ENCODE data around the gene AGPAT2.

GRCh38 chr9:136717399-136717798, 30.1 kb upstream of the AGPAT2 start:
- TF ChIP-seq PATZ1 (CRISPR knock-in tag; IDR thresholded peaks at IDR 0.05; ENCODE audit: borderline replicate concordance) (no peak), ZNF70 (CRISPR knock-in tag; IDR thresholded peaks at IDR 0.05) (no peak), ZNF8 (CRISPR knock-in tag; IDR thresholded peaks at IDR 0.05) (no peak), ZNF565 (CRISPR knock-in tag; conservative IDR thresholded peaks at IDR 0.05; ENCODE audit: low read depth) (no peak), CREB5 (CRISPR knock-in tag; IDR thresholded peaks at IDR 0.05; ENCODE audit: low read depth) (no peak), ZC3H10 (CRISPR knock-in tag; IDR thresholded peaks at IDR 0.05) (no peak), RARB (CRISPR knock-in tag; IDR thresholded peaks at IDR 0.05) (no peak), ARNTL (CRISPR knock-in tag; IDR thresholded peaks at IDR 0.05; ENCODE audit: borderline replicate concordance, low read depth) (no peak), TSHZ2 (CRISPR knock-in tag; IDR thresholded peaks at IDR 0.05) (no peak), TOX (CRISPR knock-in tag; IDR thresholded peaks at IDR 0.05; ENCODE audit: borderline replicate concordance) (no peak), OSR1 (CRISPR knock-in tag; IDR thresholded peaks at IDR 0.05) (no peak), PPARA (CRISPR knock-in tag; IDR thresholded peaks at IDR 0.05; ENCODE audit: borderline replicate concordance) (no peak)
- TF ChIP-seq, protein P1, sequence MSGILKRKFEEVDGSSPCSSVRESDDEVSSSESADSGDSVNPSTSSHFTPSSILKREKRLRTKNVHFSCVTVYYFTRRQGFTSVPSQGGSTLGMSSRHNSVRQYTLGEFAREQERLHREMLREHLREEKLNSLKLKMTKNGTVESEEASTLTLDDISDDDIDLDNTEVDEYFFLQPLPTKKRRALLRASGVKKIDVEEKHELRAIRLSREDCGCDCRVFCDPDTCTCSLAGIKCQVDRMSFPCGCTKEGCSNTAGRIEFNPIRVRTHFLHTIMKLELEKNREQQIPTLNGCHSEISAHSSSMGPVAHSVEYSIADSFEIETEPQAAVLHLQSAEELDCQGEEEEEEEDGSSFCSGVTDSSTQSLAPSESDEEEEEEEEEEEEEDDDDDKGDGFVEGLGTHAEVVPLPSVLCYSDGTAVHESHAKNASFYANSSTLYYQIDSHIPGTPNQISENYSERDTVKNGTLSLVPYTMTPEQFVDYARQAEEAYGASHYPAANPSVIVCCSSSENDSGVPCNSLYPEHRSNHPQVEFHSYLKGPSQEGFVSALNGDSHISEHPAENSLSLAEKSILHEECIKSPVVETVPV (CRISPR knock-in tag; IDR thresholded peaks at IDR 0.05) = no peak

Data from SK-N-SH treated with all-trans-retinoic acid at 6 μM for 48 hours (cell line).